ENCODE measurements around the gene CHD9.
"Not testable (repeated sequence)": the region's sequence is repeated elsewhere in the genome, so short reads cannot be mapped to it uniquely, and the experiment has no call there.

CHD9 gene

GRCh38 chr16:53054670-53055485 is at the start of gene CHD9:
CHD9 (plus strand) TSS chr16:53054991; CDS start chr16:53156090, 101,099 bp downstream.
- in situ Hi-C loops (cut with MboI; ENCODE audit: low sequenced_read_pairs): no loop called here

GRCh38 chr16:53007095-53007494 is 47.7 kb upstream of the CHD9 start:
- in situ Hi-C loops (cut with MboI; ENCODE audit: low sequenced_read_pairs): no loop called here

- in situ Hi-C loops (cut with MboI; ENCODE audit: low sequenced_read_pairs): no loop called here
These were observed 40.5 kb upstream of the CHD9 start for GRCh38 chr16:53014287-53014686.

- in situ Hi-C loops (cut with MboI; ENCODE audit: low sequenced_read_pairs): no loop called here
These were observed 35.9 kb upstream of the CHD9 start for GRCh38 chr16:53018834-53019416.

- in situ Hi-C loops (cut with MboI; ENCODE audit: low sequenced_read_pairs): no loop called here
These were observed 32.4 kb upstream of the CHD9 start for GRCh38 chr16:53022374-53022773.

- in situ Hi-C loops (cut with MboI; ENCODE audit: low sequenced_read_pairs): no loop called here
These were observed 30.7 kb upstream of the CHD9 start for GRCh38 chr16:53024045-53024444.

GRCh38 chr16:53029971-53030370 is 24.8 kb upstream of the CHD9 start:
- in situ Hi-C loops (cut with MboI; ENCODE audit: low sequenced_read_pairs): no loop called here

- in situ Hi-C loops (cut with MboI; ENCODE audit: low sequenced_read_pairs): no loop called here
These were observed 23.4 kb upstream of the CHD9 start for GRCh38 chr16:53031323-53031942.

- in situ Hi-C loops (cut with MboI; ENCODE audit: low sequenced_read_pairs): no loop called here
These were observed 20.5 kb upstream of the CHD9 start for GRCh38 chr16:53034306-53034705.

- in situ Hi-C loops (cut with MboI; ENCODE audit: low sequenced_read_pairs): no loop called here
These were observed 19.4 kb upstream of the CHD9 start for GRCh38 chr16:53035176-53035942.

- in situ Hi-C loops (cut with MboI; ENCODE audit: low sequenced_read_pairs): no loop called here
These were observed 18.7 kb upstream of the CHD9 start for GRCh38 chr16:53036066-53036465.

- in situ Hi-C loops (cut with MboI; ENCODE audit: low sequenced_read_pairs): not testable (repeated sequence)
These were observed 18.1 kb upstream of the CHD9 start for GRCh38 chr16:53036711-53037110.

GRCh38 chr16:53040788-53041187 is 14.0 kb upstream of the CHD9 start:
- in situ Hi-C loops (cut with MboI; ENCODE audit: low sequenced_read_pairs): no loop called here

GRCh38 chr16:53041320-53042051 is 13.3 kb upstream of the CHD9 start:
- in situ Hi-C loops (cut with MboI; ENCODE audit: low sequenced_read_pairs): no loop called here

GRCh38 chr16:53042235-53042701 is 12.5 kb upstream of the CHD9 start:
- in situ Hi-C loops (cut with MboI; ENCODE audit: low sequenced_read_pairs): no loop called here

GRCh38 chr16:53043428-53043831 is 11.4 kb upstream of the CHD9 start:
- in situ Hi-C loops (cut with MboI; ENCODE audit: low sequenced_read_pairs): no loop called here

GRCh38 chr16:53043986-53044601 is 10.7 kb upstream of the CHD9 start:
- in situ Hi-C loops (cut with MboI; ENCODE audit: low sequenced_read_pairs): no loop called here

GRCh38 chr16:53045341-53046220 is 9.2 kb upstream of the CHD9 start:
- in situ Hi-C loops (cut with MboI; ENCODE audit: low sequenced_read_pairs): no loop called here

- in situ Hi-C loops (cut with MboI; ENCODE audit: low sequenced_read_pairs): not testable (repeated sequence)
These were observed 7.3 kb upstream of the CHD9 start for GRCh38 chr16:53047515-53047914.
